Measurements from ENCODE around the gene ABCC3. TPM values are rescaled to one million over a fixed set of nuclear protein-coding genes. Genes with fewer than 3 reads are reported as not detected.
A peak's percentile ranks its signal among the peaks of the same experiment; 100 is the strongest.

ABCC3 gene
- total RNA-seq, 1 donor = 39.3 TPM

GRCh38 chr17:50636804-50637195, 2.1 kb downstream of the ABCC3 start:
- no peak for DNase-seq (ENCODE audit: low read depth)
- no peak overlapping the region for H3K4me3 ChIP-seq (ENCODE audit: low read depth, low read length)
- TF ChIP-seq CTCF (IDR thresholded peaks at IDR 0.05; ENCODE audit: insufficient read depth, low read depth, low read length) = no peak

DNA sequence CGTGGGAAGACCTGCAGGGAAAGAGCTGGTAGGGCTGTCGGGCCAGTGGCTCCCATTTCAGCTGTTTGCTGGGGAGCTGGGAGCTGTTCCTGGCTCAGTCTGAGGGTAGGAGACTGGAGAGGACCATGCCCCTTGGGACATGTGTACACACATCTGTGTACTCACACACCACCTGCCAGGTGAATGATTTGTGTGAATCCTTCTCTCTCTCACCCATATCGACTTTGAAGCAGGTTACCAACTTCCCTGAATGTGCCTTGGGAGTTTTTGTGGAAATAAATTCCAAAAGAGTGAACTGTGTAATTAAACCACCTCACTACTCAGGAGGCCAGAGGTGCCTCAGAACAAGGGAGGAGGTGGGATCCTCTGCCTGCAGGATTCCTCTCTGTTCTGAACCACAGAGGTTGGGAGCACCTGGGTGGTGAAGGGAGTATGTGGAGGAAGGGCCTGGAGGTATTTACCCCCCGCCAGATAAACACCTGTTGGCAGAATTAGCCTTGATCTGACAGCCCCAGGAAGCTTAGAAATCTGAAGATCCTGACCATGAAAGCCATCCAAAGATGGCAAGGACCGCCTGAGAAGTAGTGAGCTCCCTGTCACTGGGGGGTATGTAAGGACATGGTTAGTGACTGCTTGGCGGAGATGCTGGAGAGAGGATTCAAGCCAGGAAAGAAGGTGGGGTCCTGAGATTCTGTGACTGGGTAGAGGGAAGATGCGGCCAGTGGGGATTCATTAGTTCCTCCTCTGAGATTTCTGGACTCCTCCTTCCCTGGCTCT, 3.3 kb downstream of the ABCC3 start:
- DNase-seq (ENCODE audit: low read depth) = no peak
- no peak for TF ChIP-seq CTCF (IDR thresholded peaks at IDR 0.05; ENCODE audit: insufficient read depth, low read depth, low read length)
- H3K4me3 ChIP-seq (ENCODE audit: low read depth, low read length) = no peak overlapping the region

DNA sequence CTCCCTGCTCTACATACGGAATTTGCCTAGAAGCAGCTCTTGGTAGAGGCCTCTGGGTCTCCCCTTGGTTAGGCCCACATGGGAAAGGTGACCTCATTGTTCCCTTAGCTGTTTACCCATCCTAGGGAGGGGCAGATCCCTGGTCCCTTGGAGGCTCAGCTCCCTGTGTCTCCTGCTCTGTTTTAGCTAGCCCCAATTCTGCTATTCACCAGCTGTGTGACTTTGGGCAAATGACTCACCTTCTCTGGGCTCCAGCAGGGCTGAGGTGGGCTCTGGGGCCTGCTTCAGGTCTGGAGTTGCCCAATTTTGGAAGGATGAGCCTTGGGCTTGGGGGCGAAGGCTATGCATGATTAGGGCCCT, 3.9 kb downstream of the ABCC3 start:
- no peak overlapping the region for H3K4me3 ChIP-seq (ENCODE audit: low read depth, low read length)
- TF ChIP-seq CTCF (IDR thresholded peaks at IDR 0.05; ENCODE audit: insufficient read depth, low read depth, low read length) = no peak
- no peak for DNase-seq (ENCODE audit: low read depth)

GRCh38 chr17:50638966-50639713, 4.5 kb downstream of the ABCC3 start:
- peak; percentile 96 for DNase-seq (ENCODE audit: low read depth)
- no peak for TF ChIP-seq CTCF (IDR thresholded peaks at IDR 0.05; ENCODE audit: insufficient read depth, low read depth, low read length)
- H3K4me3 ChIP-seq (ENCODE audit: low read depth, low read length) = no peak overlapping the region

GRCh38 chr17:50640686-50641351, 6.1 kb downstream of the ABCC3 start:
- no peak overlapping the region for H3K4me3 ChIP-seq (ENCODE audit: low read depth, low read length)
- no peak for TF ChIP-seq CTCF (IDR thresholded peaks at IDR 0.05; ENCODE audit: insufficient read depth, low read depth, low read length)
- peak; percentile 88 for DNase-seq (ENCODE audit: low read depth)

- TF ChIP-seq CTCF (IDR thresholded peaks at IDR 0.05; ENCODE audit: insufficient read depth, low read depth, low read length) = no peak
- H3K4me3 ChIP-seq (ENCODE audit: low read depth, low read length) = no peak overlapping the region
- DNase-seq (ENCODE audit: low read depth) = no peak
Measured at GRCh38 chr17:50641357-50641756, 6.7 kb downstream of the ABCC3 start.

All from fibroblast of villous mesenchyme (primary cell).